GM21786 (cell line): Measurements from ENCODE around the gene ATF2.

Source experiments
- ATAC-seq: cut with Tn5 transposase; IDR thresholded peaks from one replicate; pipeline ENCODE4 v1.9.1; 2021; ENCODE audit not compliant: unreplicated experiment

Gene ATF2

DNA sequence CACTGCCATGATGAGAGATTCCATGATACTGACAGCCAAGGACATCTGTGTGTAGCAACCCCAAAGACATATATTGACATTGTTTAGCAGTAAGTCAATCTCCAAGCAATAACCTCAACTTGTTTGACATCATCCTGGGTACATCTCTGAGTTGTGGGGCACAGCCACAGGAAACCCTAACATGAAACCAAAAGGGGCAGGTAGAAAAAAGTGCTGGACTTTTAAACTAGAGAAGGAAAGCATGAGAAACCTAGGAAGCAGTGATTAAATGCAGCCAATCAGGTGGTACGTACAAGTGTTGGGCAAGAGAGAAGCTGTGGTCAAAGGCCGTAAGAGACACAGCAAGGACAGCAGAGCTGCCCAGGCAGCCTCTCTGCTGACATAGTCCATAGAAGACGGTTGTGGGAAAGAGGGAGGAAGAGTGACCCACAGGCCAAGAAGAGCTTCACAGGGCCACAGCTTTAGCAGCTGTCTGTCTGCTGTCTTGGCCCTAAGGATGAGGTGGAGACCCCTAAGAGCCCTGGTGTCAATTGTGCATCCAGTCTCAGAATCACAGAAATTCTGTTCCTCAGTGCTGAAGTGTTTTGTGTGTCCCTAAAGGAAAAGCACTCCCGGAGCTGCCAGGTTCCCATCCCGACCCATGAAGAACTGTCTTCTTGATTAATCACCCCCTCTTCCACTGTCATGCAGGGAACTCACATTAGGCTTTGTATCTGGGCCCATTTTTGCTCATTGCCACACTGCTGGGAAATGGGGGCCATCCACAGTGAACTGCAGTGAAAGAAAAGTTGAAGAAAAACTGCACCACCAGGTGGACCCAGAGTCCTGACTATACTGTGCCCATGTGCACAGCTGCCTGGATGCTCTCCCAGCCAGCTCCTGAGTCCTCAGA, 137.4 kb downstream of the ATF2 start:
- no peak for ATAC-seq

DNA sequence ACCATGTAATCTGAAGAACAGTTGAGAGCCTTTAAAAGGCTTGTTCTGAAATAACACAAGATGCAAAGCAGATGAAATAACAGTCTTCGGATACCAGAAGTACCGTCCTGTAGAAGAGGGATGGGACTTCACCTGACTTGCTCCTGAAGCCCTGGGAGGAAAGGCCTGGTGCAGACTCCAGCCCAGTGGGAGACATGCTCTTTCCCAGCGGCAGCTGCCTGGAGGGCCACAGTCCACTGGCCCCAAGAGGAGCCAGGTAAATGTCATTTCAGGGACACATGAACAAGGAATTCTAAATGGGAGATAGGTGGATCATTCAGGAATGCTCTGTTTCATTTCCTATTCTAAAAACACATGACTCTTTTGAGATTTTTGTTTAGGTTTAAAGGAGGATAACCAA, 140.2 kb downstream of the ATF2 start:
- ATAC-seq, result no peak

DNA sequence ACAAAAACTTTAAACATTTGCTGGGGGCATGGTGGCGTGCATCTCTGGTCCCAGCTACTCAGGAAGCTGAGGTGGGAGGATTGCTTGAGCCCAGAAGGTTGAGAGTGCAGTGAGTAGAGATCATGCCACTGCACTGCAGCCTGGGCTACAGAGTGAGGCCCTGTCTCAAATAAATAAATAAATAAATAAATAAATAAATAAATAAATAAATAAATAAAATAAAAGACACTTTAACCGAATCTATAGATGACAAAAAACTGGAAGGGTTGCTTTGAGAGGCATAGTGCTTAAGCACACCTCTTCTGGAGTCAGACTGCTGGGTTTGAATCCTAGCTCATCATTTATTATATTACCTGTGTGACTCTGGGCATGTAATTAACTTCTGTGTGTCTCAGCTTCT, 141.6 kb downstream of the ATF2 start:
- no peak for ATAC-seq

DNA sequence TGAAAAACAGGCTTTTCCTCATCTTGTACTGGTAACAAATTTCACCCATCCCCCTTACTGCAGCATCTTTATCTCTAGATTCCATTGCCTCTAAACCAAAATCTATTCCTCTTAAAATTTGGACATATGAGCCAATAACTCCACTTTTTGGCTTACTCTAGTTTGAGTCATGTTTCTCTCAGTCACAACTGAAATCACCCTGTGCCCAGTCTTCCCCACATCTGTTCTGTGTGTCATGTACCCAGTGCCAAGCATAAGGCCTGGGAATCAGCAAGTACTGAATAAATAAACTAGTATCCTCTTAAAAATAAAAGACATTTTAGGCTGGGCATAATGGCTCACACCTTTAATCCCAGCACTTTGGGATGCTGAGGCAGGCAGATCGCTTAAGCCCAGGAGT, 142.1 kb downstream of the ATF2 start:
- ATAC-seq, result no peak

DNA sequence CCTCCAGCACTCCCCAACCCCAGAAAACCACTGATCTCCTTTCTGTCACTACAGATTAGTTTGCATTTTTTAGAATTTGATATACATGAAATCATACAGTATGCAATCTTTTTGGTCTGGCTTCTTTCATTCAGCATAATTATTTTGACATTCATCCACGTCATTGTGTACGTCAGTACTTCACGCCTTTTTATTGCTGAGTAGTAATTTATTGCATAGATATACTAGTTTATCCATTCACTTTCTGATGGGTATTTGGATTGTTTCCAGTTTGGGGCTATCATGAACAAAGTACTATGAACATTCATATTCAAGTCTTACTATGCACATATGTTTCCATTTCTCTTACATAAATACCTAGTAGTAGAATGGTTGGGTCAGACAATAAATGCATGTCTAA, 142.8 kb downstream of the ATF2 start:
- ATAC-seq, result no peak

DNA sequence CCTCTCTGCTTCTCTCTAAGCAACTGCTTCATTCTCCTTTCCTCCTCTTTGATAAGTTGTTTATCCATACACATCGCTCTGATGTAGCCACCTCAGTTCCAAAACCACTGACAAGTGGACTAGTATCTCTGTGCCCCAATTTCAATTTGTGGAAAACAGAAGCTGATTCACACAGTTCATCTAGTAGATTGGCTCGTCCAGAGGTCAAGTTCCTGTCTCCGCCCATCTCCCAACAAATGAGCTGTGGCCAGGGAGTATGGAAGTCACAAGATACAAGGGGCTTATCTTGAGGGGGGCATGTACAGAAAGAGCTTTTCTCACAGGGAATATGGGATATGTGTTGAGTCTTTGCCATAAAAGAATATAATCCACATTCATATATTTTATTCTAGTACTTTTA, 145.1 kb downstream of the ATF2 start:
- ATAC-seq, result no peak
